ENCODE data around the gene KCNH1.

The KCNH1 gene

GRCh38 chr1:210853276-210853675 lies 280.7 kb downstream of the KCNH1 start:
- no peak for DNase-seq (ENCODE audit: low read depth)
- H3K4me3 ChIP-seq (ENCODE audit: low read depth, low read length), result no peak overlapping the region
- TF ChIP-seq CTCF (conservative IDR thresholded peaks at IDR 0.05; ENCODE audit: low read depth, low read length), result no peak

GRCh38 chr1:210850556-210850955 lies 283.4 kb downstream of the KCNH1 start:
- DNase-seq (ENCODE audit: low read depth), result no peak
- no peak for TF ChIP-seq CTCF (conservative IDR thresholded peaks at IDR 0.05; ENCODE audit: low read depth, low read length)
- no peak overlapping the region for H3K4me3 ChIP-seq (ENCODE audit: low read depth, low read length)

GRCh38 chr1:210848474-210848873 lies 285.5 kb downstream of the KCNH1 start:
- TF ChIP-seq CTCF (conservative IDR thresholded peaks at IDR 0.05; ENCODE audit: low read depth, low read length), result no peak
- no peak for DNase-seq (ENCODE audit: low read depth)
- H3K4me3 ChIP-seq (ENCODE audit: low read depth, low read length), result no peak overlapping the region

GRCh38 chr1:210841926-210842625 lies 291.9 kb downstream of the KCNH1 start:
- no peak for TF ChIP-seq CTCF (conservative IDR thresholded peaks at IDR 0.05; ENCODE audit: low read depth, low read length)
- no peak overlapping the region for H3K4me3 ChIP-seq (ENCODE audit: low read depth, low read length)
- DNase-seq (ENCODE audit: low read depth), result no peak

DNA sequence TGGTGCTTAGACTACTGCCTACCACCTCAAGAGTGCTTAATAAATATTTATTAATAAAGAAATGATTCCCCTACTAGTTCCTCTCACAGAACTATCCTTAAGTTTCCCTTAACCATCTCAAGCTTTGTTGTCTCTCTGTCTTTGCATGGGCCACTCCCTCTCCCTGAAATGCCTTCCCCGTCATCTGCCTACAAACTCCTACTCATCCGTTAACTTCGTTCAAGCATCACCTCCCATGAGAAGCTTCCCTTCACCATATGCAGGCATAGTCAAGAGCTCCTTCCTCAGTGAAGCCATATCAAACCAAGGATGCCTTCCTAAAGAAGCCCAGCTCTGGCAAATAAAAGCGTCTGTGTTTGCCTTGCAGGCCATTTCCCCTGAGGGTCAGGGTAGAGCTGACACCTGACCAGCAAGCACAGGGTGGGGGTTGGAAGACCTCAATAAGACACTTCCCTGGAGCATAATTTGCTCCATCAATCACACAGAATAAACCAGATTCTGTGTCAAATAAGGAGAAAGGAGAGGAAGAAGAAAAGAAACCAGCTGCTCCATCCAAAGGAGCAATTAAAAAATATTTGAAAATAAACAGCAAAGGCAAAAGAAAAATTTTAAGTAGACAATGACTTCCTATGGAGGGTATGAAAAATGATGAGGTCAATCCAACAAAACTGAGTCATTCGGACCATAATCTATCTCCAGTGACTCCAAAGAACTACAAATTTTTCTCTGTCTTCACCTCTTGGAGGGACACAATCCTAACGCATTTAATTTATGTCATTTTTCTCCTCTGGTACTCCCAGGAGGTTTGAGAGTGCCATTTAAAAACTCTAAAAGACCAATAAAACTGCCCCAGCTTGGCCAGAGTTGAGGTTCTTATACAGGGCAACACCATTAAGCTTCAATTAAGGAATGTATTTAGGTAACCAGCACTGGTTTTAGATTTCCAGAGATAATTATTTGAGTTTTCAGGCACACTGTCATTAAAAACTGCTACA lies 303.6 kb downstream of the KCNH1 start:
- no peak overlapping the region for H3K4me3 ChIP-seq (ENCODE audit: low read depth, low read length)
- no peak for DNase-seq (ENCODE audit: low read depth)
- no peak for TF ChIP-seq CTCF (conservative IDR thresholded peaks at IDR 0.05; ENCODE audit: low read depth, low read length)

GRCh38 chr1:210828996-210829596 lies 304.9 kb downstream of the KCNH1 start:
- TF ChIP-seq CTCF (conservative IDR thresholded peaks at IDR 0.05; ENCODE audit: low read depth, low read length), result no peak
- DNase-seq (ENCODE audit: low read depth), result no peak

More at GRCh38 chr1:210828996-210829596, 304.9 kb downstream of the KCNH1 start:
- no peak overlapping the region for H3K4me3 ChIP-seq (ENCODE audit: low read depth, low read length)
